ENCODE data around the gene FHAD1. TPM values are rescaled to one million over a fixed set of nuclear protein-coding genes. Genes with fewer than 3 reads are reported as not detected.
A peak's percentile ranks its signal among the peaks of the same experiment; 100 is the strongest.

The FHAD1 gene
- total RNA-seq, 1 donor from 2014 or later = not detected

DNA sequence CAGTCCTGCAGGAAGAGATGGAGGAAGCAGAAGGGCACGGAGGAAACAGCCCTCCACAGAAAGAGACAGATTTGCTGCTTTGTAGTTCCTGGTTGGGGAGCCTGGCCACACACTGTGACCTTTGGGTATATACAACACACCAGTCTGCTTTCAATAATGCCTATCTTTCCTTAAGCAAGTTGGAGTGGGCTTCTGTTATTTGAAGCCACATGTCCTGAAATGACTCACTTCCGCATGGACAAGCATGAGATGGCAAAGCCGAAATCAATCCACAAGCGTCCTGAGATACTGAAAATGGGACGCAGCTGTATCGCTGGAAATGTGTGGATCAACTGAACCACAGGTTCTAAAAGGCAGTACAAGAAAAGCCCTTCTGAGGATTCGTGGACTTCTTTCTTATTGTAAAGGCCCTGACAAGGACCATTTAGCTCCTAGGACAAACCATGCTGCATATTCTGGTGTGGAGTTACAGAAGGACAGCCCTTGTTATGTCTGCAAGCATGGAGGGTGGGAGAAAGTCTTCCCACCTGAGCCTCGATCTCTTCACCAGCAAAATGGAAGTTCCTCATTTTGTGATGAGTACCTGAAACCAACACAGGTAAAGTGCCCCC is 22.7 kb upstream of the FHAD1 start:
- H3K27ac ChIP-seq = peak overlapping the region; percentile 59
- TF ChIP-seq POLR2A (IDR thresholded peaks at IDR 0.05) = no peak
- TF ChIP-seq, protein P1, sequence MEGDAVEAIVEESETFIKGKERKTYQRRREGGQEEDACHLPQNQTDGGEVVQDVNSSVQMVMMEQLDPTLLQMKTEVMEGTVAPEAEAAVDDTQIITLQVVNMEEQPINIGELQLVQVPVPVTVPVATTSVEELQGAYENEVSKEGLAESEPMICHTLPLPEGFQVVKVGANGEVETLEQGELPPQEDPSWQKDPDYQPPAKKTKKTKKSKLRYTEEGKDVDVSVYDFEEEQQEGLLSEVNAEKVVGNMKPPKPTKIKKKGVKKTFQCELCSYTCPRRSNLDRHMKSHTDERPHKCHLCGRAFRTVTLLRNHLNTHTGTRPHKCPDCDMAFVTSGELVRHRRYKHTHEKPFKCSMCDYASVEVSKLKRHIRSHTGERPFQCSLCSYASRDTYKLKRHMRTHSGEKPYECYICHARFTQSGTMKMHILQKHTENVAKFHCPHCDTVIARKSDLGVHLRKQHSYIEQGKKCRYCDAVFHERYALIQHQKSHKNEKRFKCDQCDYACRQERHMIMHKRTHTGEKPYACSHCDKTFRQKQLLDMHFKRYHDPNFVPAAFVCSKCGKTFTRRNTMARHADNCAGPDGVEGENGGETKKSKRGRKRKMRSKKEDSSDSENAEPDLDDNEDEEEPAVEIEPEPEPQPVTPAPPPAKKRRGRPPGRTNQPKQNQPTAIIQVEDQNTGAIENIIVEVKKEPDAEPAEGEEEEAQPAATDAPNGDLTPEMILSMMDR (IDR thresholded peaks at IDR 0.05) = no peak
- no peak for TF ChIP-seq POLR2AphosphoS5 (IDR thresholded peaks at IDR 0.05; ENCODE audit: insufficient read depth in 1 of 2, low read depth in 1 of 2)
- H3K27me3 ChIP-seq = no peaks in the 10 kb centered on the region
- peaks cover 13% of the 10 kb centered on the region for H3K4me1 ChIP-seq
- H3K4me3 ChIP-seq = no peak overlapping the region
- no peak for DNase-seq (ENCODE audit: extremely low spot score in 2 of 2)
- intact Hi-C loops (cut with DNase I) = no loop called here
- H3K9me3 ChIP-seq = no peaks in the 10 kb centered on the region
- H3K36me3 ChIP-seq = peaks cover 0 to 11% of the 10 kb centered on the region in 2 donors

DNA sequence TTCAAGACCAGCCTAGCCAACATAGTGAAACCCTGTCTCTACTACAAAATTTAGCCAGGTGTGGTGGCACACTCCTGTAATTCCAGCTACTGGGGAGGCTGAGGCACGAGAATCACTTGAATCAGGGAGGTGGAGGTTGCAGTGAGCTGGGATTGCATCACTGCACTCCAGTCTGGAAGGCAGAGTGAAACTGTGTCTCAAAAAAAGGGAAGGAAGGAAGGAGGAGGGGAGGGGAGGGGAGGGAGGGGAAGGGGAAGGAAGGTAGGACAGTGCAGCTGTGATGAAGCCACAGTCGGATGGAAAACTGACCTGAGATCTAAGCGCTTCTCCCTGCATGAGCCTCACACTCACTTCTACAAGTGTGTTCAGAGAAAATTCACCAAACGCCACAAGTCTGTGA is 22.0 kb upstream of the FHAD1 start:
- intact Hi-C loops (cut with DNase I) = no loop called here

DNA sequence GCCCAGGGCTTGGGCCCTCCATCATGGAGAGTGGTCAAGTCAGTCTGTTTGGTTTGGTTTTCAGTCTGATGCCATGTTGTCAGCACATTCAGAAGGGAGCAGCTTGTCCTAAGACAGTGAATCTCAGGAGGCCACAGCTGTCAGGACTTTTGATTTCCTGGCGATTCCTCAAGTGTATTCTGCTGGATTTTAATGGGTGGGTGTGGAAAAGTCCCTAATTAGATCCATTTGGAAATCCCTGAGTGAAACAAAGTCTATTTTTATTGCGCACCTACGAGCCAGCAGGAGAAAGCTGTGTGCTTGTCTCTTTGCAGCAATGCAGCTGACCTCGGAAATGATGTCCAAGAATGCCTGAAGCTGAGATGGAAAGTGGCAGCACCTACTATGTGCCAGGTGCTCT is 21.6 kb upstream of the FHAD1 start:
- H3K36me3 ChIP-seq = peaks cover 0 to under 1% of the 10 kb centered on the region in 2 donors
- TF ChIP-seq POLR2A (IDR thresholded peaks at IDR 0.05) = no peak
- TF ChIP-seq, protein P1 (IDR thresholded peaks at IDR 0.05) = no peak
- TF ChIP-seq POLR2AphosphoS5 (IDR thresholded peaks at IDR 0.05; ENCODE audit: insufficient read depth in 1 of 2, low read depth in 1 of 2) = no peak
- H3K27ac ChIP-seq = peak overlapping the region; percentile 59
- intact Hi-C loops (cut with DNase I) = no loop called here
- no peaks in the 10 kb centered on the region for H3K9me3 ChIP-seq
- no peaks in the 10 kb centered on the region for H3K27me3 ChIP-seq
- peaks cover 13% of the 10 kb centered on the region for H3K4me1 ChIP-seq
- no peak for DNase-seq (ENCODE audit: extremely low spot score in 2 of 2)
- no peak overlapping the region for H3K4me3 ChIP-seq

More for the DNA sequence above, 22.0 kb upstream of the FHAD1 start:
- H3K4me3 ChIP-seq = no peak overlapping the region
- TF ChIP-seq POLR2A (IDR thresholded peaks at IDR 0.05) (no peak), POLR2AphosphoS5 (IDR thresholded peaks at IDR 0.05; ENCODE audit: insufficient read depth in 1 of 2, low read depth in 1 of 2) (no peak)
- TF ChIP-seq, protein P1 (IDR thresholded peaks at IDR 0.05) = no peak
- peaks cover 0 to 5% of the 10 kb centered on the region in 2 donors for H3K36me3 ChIP-seq
- H3K9me3 ChIP-seq = no peaks in the 10 kb centered on the region
- no peak for DNase-seq (ENCODE audit: extremely low spot score in 2 of 2)
- no peaks in the 10 kb centered on the region for H3K27me3 ChIP-seq
- H3K4me1 ChIP-seq = peaks cover 13% of the 10 kb centered on the region
- peak overlapping the region; percentile 59 for H3K27ac ChIP-seq

DNA sequence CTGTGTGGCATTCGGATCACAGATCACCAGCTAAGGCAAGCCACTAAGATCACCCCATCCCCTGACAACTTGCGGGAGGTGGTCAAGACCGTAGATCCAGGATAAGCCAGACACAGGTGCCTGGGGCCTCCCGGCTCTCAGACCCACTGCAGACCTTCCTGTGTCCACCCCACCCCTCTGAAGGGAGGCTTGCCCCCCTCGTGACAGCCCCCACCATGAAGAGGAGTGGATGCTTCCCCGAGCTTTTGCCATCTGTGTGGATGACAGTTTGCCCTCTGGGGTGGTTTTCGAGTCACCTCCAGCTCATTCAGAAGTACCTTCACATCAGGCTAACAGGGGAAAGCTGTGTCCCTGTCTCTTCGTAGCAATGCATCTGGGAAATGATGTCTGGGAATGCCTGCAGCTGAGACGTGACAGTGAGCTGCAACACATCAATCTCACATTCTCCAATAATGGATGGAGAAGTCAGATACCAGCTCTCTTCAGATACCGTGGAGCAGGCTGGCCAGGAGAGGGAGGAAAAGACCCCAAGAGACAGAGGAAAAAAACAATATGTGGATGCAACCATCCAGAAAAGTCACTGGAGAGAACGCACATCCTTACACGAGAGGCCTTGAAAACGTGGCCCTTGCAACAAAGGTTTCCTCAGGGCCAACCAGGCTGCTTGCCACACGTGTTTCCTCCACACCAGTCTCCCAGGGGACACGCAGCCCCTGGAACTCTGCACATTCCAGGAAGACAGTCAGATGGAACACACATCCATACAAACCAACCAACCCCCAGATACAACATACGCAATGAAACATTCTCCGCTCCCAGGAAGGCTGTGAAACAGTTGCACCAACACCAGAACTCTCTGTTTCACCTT is 20.4 kb upstream of the FHAD1 start:
- peaks cover 13% of the 10 kb centered on the region for H3K4me1 ChIP-seq
- no peak overlapping the region for H3K27ac ChIP-seq
- no peaks in the 10 kb centered on the region for H3K36me3 ChIP-seq
- no peak for TF ChIP-seq POLR2AphosphoS5 (IDR thresholded peaks at IDR 0.05; ENCODE audit: insufficient read depth in 1 of 2, low read depth in 1 of 2)
- no peak for DNase-seq (ENCODE audit: extremely low spot score in 2 of 2)
- no peaks in the 10 kb centered on the region for H3K9me3 ChIP-seq
- intact Hi-C loops (cut with DNase I) = no loop called here
- H3K27me3 ChIP-seq = no peaks in the 10 kb centered on the region
- H3K4me3 ChIP-seq = no peak overlapping the region

DNA sequence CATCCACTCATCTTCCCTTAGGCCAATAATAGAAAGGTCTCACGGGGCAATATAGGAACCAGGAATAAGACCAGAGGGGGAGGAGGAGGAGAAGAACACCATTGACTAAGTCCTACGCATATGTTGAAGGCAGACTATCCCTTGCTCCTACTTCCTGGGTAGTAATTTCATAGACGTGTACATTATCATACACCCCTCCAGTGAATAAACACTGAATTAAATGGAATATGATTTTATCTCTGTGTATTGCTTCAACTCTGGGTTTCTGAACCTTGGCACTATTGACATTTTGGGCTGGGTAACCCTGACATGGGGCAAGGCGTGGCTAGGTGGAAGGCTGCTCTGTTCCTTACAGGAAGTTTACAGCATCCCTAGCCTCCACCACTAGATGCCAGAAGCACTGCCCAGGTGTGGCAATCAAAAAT is 17.3 kb upstream of the FHAD1 start:
- TF ChIP-seq, protein P1 (IDR thresholded peaks at IDR 0.05) = no peak
- no peak for TF ChIP-seq POLR2AphosphoS5 (IDR thresholded peaks at IDR 0.05; ENCODE audit: insufficient read depth in 1 of 2, low read depth in 1 of 2)
- no peak for TF ChIP-seq POLR2A (IDR thresholded peaks at IDR 0.05)
- DNase-seq (ENCODE audit: extremely low spot score in 2 of 2) = no peak
- intact Hi-C loops (cut with DNase I) = no loop called here
- no peaks in the 10 kb centered on the region for H3K9me3 ChIP-seq
- no peak overlapping the region for H3K27ac ChIP-seq
- no peaks in the 10 kb centered on the region for H3K36me3 ChIP-seq
- peaks cover 7% of the 10 kb centered on the region for H3K4me1 ChIP-seq
- H3K27me3 ChIP-seq = no peaks in the 10 kb centered on the region
- no peak overlapping the region for H3K4me3 ChIP-seq
